CD4-positive, alpha-beta T cell (primary cell): ENCODE data around the gene TRIP11. TPM values are rescaled to one million over a fixed set of nuclear protein-coding genes. Genes with fewer than 3 reads are reported as not detected.

Experiments used
- ATAC-seq: fragments of 200-7000 bp; cut with Tn5 transposase; one replicate; pipeline ENCODE4 v1.10.0; 2022; ENCODE audit warnings: mild to moderate bottlenecking; ENCODE audit not compliant: poor library complexity
- CTCF ChIA-PET: fragments of 350-600 bp; sonication (Branson Sonifier 250); formaldehyde crosslinking; loops from one replicate; lab custom pipeline; 2021; ENCODE audit warnings: antibody characterized with exemption, inconsistent platforms; lab: Charles Lee
- POLR2A ChIA-PET: fragments of 350-600 bp; sonication (Branson Sonifier 250); formaldehyde crosslinking; loops from one replicate; lab custom pipeline; 2021; ENCODE audit warnings: antibody characterized with exemption, inconsistent platforms; lab: Charles Lee
- DNase-seq, 14 experiments: peaks; one replicate each; pipeline ENCODE4 v3.0.0-alpha.2; 2013 to 2020; ENCODE audit warnings: mixed read lengths in 2 of 14
- H3K27ac ChIP-seq, 2 donors: one replicate each; pipeline versions ENCODE4 v1.5.1 to v1.7.0; 2013; ENCODE audit warnings: low read length in 2 of 2, low read depth in 1 of 2, mild to moderate bottlenecking in 1 of 2
- H3K27me3 ChIP-seq, 2 experiments: 1 replicate in 1 of 2; 2 replicates in 1 of 2; pipeline versions ENCODE4 v1.6.1 to v1.7.0; 2013; ENCODE audit warnings: low read length in 2 of 2, control low read depth in 1 of 2, mild to moderate bottlenecking in 1 of 2, moderate library complexity in 1 of 2; ENCODE audit not compliant: insufficient read depth in 2 of 2, control insufficient read depth in 1 of 2
- H3K36me3 ChIP-seq: one replicate; pipeline ENCODE4 v1.6.1; 2013; ENCODE audit warnings: low read length, control low read depth; ENCODE audit not compliant: insufficient read depth
- H3K4me1 ChIP-seq: one replicate; pipeline ENCODE4 v1.6.1; 2013; ENCODE audit warnings: low read length, control low read depth; ENCODE audit not compliant: insufficient read depth
- H3K4me3 ChIP-seq: one replicate; pipeline ENCODE4 v1.5.1; 2013; ENCODE audit warnings: mild to moderate bottlenecking, low read length, moderate library complexity
- H3K9me3 ChIP-seq, 2 experiments: 1 replicate in 1 of 2; 2 replicates in 1 of 2; pipeline versions ENCODE4 v1.6.1 to v1.7.0; 2013; ENCODE audit warnings: low read length in 2 of 2, mild to moderate bottlenecking in 2 of 2, control low read depth in 1 of 2, moderate library complexity in 1 of 2; ENCODE audit not compliant: control insufficient read depth in 1 of 2, insufficient read depth in 1 of 2
- H3K27ac Mint-ChIP-seq: one replicate; pipeline ENCODE4 v1.8.0; 2020; ENCODE audit warnings: mixed read lengths
- H3K27me3 Mint-ChIP-seq: one replicate; pipeline ENCODE4 v1.8.0; 2021; ENCODE audit warnings: mixed read lengths
- H3K36me3 Mint-ChIP-seq: one replicate; pipeline ENCODE4 v1.8.0; 2021; ENCODE audit warnings: low read depth, mixed read lengths
- H3K4me1 Mint-ChIP-seq: one replicate; pipeline ENCODE4 v1.8.0; 2021; ENCODE audit warnings: low read depth, mixed read lengths
- H3K4me3 Mint-ChIP-seq: one replicate; pipeline ENCODE4 v1.8.0; 2020; ENCODE audit warnings: mild to moderate bottlenecking, mixed read lengths
- H3K9me3 Mint-ChIP-seq: one replicate; pipeline ENCODE4 v1.8.0; 2020; ENCODE audit warnings: mixed read lengths
- intact Hi-C, 2 experiments: fragments of 100-400 bp; cut with DNase I in 1 of 2; cut with micrococcal nuclease in 1 of 2; formaldehyde crosslinking; loops; one replicate each; pipeline versions ENCODE4 v1.15.1 to v1.9.0; 2023 to 2025; cut with DNase I, micrococcal nuclease
- total RNA-seq, 174 experiments: library from RNA in 2 of 174; stranded (reverse) in 2 of 174; gene quantifications; one replicate each; pipeline ENCODE4 v1.2.3 and lab custom pipeline; 2021 to 2026
- TF ChIP-seq, protein P1 (sequence below): fragments of 200-600 bp; IDR thresholded peaks from one replicate; pipeline ENCODE4 v1.8.0; 2022; ENCODE audit warnings: antibody characterized with exemption, mild to moderate bottlenecking

The TRIP11 gene
- total RNA-seq, 2 experiments from 2014 or later, result 30.0 to 31.2 TPM

DNA sequence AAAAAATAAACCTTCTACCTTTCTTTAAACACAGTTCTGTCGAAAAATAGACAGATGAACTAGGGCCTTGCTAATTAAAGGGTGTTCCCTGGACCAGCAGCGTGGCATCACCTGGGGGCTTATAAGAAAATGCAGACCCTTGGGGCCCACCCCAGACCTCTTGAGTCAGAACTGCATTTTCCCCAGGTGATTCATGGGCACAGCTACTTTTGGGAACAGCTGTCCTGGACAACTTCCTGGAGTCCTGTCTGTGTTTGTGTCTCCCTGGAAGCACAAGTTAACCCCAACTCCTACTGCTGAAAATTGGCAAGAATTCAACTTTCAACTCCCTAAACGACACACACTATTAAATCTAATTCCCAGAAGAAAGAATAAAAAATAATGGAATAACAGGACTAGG, 110.2 kb downstream of the TRIP11 start:
- H3K36me3 ChIP-seq, result no peaks in the 10 kb centered on the region
- Mint-ChIP-seq H3K9me3 (no peaks in the 10 kb centered on the region), H3K36me3 (no peaks in the 10 kb centered on the region), H3K4me1 (no peaks in the 10 kb centered on the region), H3K4me3 (no peak overlapping the region), H3K27me3 (no peaks in the 10 kb centered on the region), H3K27ac (no peak overlapping the region)
- DNase-seq (no peak), ATAC-seq (no peak)
- intact Hi-C loops, result no loop called here
- no peak overlapping the region for H3K27ac ChIP-seq
- H3K9me3 ChIP-seq, result no peaks in the 10 kb centered on the region
- H3K4me1 ChIP-seq, result no peaks in the 10 kb centered on the region
- ChIA-PET POLR2A (interaction anchor here (0.6 kb wide), 1 partner anchor 183 kb away, joined by 4 read pairs; no protein-coding TSS in a partner anchor), CTCF (no interaction called here)
- H3K4me3 ChIP-seq, result no peak overlapping the region
- H3K27me3 ChIP-seq, result no peaks in the 10 kb centered on the region
- TF ChIP-seq, protein P1, sequence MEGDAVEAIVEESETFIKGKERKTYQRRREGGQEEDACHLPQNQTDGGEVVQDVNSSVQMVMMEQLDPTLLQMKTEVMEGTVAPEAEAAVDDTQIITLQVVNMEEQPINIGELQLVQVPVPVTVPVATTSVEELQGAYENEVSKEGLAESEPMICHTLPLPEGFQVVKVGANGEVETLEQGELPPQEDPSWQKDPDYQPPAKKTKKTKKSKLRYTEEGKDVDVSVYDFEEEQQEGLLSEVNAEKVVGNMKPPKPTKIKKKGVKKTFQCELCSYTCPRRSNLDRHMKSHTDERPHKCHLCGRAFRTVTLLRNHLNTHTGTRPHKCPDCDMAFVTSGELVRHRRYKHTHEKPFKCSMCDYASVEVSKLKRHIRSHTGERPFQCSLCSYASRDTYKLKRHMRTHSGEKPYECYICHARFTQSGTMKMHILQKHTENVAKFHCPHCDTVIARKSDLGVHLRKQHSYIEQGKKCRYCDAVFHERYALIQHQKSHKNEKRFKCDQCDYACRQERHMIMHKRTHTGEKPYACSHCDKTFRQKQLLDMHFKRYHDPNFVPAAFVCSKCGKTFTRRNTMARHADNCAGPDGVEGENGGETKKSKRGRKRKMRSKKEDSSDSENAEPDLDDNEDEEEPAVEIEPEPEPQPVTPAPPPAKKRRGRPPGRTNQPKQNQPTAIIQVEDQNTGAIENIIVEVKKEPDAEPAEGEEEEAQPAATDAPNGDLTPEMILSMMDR, result no peak

DNA sequence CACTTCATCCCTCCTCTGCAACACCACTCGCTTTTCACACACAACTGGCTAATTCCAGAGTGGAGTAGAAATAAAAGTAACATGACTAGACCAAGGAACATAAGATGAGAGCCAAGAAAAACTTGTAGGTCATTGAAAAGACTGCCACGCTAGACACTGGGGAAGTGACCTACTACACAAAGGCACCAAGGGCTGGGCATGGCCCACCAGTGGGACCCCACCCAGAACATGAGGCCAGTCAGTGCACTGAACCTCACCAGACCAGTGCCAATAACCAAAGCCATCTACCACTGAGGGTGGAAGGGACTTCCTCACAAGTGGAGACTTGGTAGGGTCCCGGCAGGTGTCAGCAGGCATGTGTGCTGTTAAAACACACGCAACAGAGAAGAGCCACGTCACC, 112.1 kb downstream of the TRIP11 start:
- Histone ChIP-seq H3K27ac (no peak overlapping the region), H3K9me3 (no peaks in the 10 kb centered on the region), H3K36me3 (no peaks in the 10 kb centered on the region), H3K4me1 (no peaks in the 10 kb centered on the region), H3K4me3 (no peak overlapping the region), H3K27me3 (no peaks in the 10 kb centered on the region)
- Mint-ChIP-seq H3K27ac (no peak overlapping the region), H3K4me1 (no peaks in the 10 kb centered on the region), H3K9me3 (no peaks in the 10 kb centered on the region), H3K36me3 (no peaks in the 10 kb centered on the region), H3K27me3 (no peaks in the 10 kb centered on the region), H3K4me3 (no peak overlapping the region)
- TF ChIP-seq, protein P1, result no peak
- ATAC-seq (no peak), DNase-seq (no peak)
- ChIA-PET POLR2A (no interaction called here), CTCF (no interaction called here)
- intact Hi-C loops, result no loop called here

DNA sequence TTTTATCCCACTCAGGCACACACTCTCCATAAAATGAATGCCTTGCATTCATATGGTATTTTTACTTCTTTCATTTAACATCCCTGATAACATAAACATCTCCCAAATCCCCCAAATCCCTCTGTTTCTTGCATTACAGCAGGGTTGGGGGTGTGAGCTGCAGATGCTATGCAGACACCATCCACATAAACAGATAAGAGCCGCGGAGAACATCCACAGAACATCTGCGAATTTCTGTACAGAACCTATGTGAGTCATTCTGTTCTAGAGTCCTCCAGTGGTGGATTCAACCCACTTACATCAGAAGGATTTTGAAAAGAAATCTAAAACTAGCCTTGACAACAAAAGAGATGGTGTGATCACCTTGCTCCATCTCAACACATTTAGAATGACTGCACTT, 112.7 kb downstream of the TRIP11 start:
- CTCF ChIA-PET, result no interaction called here

More for the DNA sequence above, 112.7 kb downstream of the TRIP11 start:
- no peaks in the 10 kb centered on the region for H3K4me1 ChIP-seq
- no peak overlapping the region for H3K27ac Mint-ChIP-seq
- no peaks in the 10 kb centered on the region for H3K27me3 Mint-ChIP-seq
- H3K36me3 ChIP-seq, result no peaks in the 10 kb centered on the region
- H3K27me3 ChIP-seq, result no peaks in the 10 kb centered on the region
- POLR2A ChIA-PET, result no interaction called here
- ATAC-seq (no peak), DNase-seq (no peak)
- no peak overlapping the region for H3K27ac ChIP-seq
- no peak overlapping the region for H3K4me3 ChIP-seq
- TF ChIP-seq, protein P1, result no peak
- H3K4me1 Mint-ChIP-seq, result no peaks in the 10 kb centered on the region
- intact Hi-C loops, result no loop called here
- no peak overlapping the region for H3K4me3 Mint-ChIP-seq
- H3K9me3 Mint-ChIP-seq, result no peaks in the 10 kb centered on the region
- no peaks in the 10 kb centered on the region for H3K36me3 Mint-ChIP-seq
- no peaks in the 10 kb centered on the region for H3K9me3 ChIP-seq
